Lower leg skin (tissue), 4 donors: Measurements from ENCODE around the gene ZMYM4. TPM values are rescaled to one million over a fixed set of nuclear protein-coding genes. Genes with fewer than 3 reads are reported as not detected.

Experiments used
- DNase-seq, 2 donors: peaks; one replicate each; pipeline ENCODE4 v3.0.0-alpha.2; 2019; ENCODE audit warnings: low spot score in 2 of 2
- H3K4me3 ChIP-seq: fragments of 200-600 bp; sonication (generic); 2 replicates; pipeline ENCODE4 v1.5.1; 2017; ENCODE audit warnings: mild to moderate bottlenecking, low read depth; ENCODE audit not compliant: poor library complexity, severe bottlenecking
- POLR2A ChIP-seq, 2 donors: fragments of 450-650 bp; IDR thresholded peaks; one replicate each; pipeline ENCODE4 v1.6.1; 2016 to 2017; ENCODE audit warnings: antibody characterized with exemption in 2 of 2, mild to moderate bottlenecking in 1 of 2, moderate library complexity in 1 of 2
- WGBS, 2 donors: methylation state at CpG; one replicate each; pipeline ENCODE4 v1.1.5; 2018; 5-methylcytosine and 5-hydroxymethylcytosine counted together
- intact Hi-C: fragments of 100-400 bp; cut with DNase I; formaldehyde crosslinking; loops from one replicate; pipeline ENCODE4 v1.15.0; 2023; ENCODE audit warnings: low total_unique reads
- total RNA-seq, 4 donors: library from RNA; depleted of rRNA; stranded (reverse); fragments of >200 nt; gene quantifications; one replicate each; pipeline ENCODE4 v1.1.0, GENCODE V29; 2016
- TF ChIP-seq, protein P1 (sequence below), 3 donors: fragments of 450-650 bp; IDR thresholded peaks; one replicate each; pipeline ENCODE4 v1.5.1; 2016; ENCODE audit warnings: antibody characterized with exemption in 3 of 3, mild to moderate bottlenecking in 3 of 3, moderate library complexity in 2 of 3

The ZMYM4 gene
- 10 to 100 TPM; 12.7 to 20.0 (median 19.3) TPM for total RNA-seq

DNA sequence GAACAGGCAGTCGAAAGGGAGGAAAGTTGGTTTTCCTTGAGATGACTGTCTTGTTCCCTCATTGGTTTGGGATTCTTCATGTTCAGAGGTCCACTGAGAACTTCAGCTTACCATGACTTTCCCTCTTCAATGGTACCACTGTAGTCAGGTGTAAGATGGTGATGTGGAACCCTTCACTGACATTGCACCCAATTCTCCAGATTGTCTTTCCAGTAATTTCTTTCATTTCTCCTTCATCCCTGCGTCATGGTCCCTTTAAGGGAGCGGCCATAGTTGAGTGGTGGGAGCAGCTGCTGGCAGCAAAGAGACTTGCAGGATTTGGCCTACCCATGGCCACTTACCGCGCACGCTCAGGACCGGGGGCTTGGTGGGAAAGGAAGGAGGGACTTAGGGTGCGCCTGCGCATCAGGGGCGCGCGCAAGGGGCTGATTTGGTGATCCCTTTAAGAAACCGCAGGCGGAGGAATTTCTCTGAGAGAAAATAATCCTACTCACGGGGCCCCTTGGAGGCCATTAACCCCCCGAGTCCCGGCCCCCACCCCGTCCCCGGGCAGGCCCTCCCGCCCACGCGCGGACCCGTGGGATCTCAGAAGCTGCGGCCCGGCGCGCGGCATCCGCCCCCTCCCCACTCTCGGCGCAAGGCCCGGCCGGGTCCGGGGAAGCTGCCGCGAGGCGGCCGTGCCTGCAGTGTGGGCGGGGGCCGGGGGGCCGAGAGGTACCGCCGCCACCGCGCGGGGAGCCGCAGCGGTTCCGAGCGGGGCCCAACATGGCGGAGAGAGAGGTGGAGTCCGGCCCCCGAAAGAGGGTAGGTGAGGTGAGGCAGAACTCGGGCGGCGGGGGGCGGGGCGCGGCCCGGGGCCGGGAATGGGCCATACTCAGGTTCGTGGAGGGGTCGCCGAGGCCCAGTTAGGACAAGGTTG lies at the start of gene ZMYM4:
Gene ZMYM4, plus strand, starts transcription at position 428 of the 919 bp plus-strand sequence. Its CDS starts 338 bp downstream, at position 766.
- peak within 1 kb of the TSS; percentile 97 for H3K4me3 ChIP-seq
- 3 to 4% methylated on average over 28 to 29 of the region's 65 CpGs for WGBS, 2 donors
- TF ChIP-seq, protein P1, sequence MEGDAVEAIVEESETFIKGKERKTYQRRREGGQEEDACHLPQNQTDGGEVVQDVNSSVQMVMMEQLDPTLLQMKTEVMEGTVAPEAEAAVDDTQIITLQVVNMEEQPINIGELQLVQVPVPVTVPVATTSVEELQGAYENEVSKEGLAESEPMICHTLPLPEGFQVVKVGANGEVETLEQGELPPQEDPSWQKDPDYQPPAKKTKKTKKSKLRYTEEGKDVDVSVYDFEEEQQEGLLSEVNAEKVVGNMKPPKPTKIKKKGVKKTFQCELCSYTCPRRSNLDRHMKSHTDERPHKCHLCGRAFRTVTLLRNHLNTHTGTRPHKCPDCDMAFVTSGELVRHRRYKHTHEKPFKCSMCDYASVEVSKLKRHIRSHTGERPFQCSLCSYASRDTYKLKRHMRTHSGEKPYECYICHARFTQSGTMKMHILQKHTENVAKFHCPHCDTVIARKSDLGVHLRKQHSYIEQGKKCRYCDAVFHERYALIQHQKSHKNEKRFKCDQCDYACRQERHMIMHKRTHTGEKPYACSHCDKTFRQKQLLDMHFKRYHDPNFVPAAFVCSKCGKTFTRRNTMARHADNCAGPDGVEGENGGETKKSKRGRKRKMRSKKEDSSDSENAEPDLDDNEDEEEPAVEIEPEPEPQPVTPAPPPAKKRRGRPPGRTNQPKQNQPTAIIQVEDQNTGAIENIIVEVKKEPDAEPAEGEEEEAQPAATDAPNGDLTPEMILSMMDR (IDR thresholded peaks at IDR 0.05), result no peak
- TF ChIP-seq POLR2A (IDR thresholded peaks at IDR 0.05), result no peak
- intact Hi-C loops, result no loop called here
- peak; percentile 87 to 97 for DNase-seq

DNA sequence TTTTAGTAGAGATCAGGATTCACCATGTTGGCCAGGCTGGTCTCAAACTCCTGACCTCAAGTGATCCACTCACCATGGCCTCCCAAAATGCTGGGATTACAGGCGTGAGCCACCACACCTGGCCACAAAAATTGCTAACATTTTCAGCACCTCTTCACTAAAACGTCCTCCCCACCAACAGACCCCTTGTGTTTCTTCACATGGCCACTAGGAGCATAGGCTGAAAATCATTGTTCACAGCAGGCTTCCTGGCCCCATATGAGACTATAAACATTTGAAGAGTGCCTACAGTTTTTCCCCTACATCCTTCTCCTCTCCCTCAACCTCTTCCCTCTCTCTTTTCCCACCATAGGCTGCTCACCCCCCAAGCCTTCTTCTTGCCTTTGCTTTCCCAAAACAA lies 47.5 kb upstream of the ZMYM4 start:
- WGBS, 2 donors, result 54 to 70% methylated on average over 2 of the region's 2 CpGs
- no peak overlapping the region for H3K4me3 ChIP-seq
- DNase-seq, result no peak
- no peak for TF ChIP-seq POLR2A (IDR thresholded peaks at IDR 0.05)
- TF ChIP-seq, protein P1 (IDR thresholded peaks at IDR 0.05), result no peak
- intact Hi-C loops, result no loop called here

DNA sequence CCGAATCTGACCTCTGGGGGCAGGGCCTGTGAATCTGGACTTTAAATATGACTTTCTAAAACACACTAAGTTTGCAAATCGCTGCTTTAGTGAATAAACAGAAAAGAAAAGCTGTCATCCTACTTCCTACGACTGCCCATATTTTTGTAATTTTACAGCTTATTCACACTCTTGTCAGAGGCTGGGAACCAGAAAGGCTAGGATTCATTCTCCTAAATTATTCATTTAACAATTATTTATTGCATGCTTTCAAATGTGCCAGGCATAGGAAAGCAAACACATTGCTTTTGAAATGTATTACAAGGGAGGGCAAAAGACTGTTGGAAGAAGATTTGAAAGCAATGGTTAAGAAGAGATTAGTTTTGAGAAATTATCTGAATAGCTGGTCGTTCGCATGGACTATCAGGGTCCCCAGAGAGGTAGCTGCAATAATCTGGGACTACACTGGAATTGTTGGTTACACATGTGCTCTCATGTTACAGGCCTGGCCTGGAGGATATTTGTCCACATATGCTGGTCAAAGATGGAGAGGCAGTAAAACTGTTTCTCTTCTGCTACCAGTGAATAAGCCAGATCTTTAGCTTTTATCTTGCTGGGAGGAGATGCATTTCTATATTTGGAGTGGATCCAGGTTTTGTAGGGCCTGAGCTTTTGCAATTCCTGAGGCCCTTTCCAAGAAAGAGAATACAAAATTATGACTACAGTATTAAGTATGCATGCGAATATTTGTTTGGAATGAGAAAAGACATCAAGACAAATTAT lies 46.0 kb upstream of the ZMYM4 start:
- intact Hi-C loops, result no loop called here
- TF ChIP-seq, protein P1 (IDR thresholded peaks at IDR 0.05), result no peak
- 55% methylated on average over 6 of the region's 6 CpGs for WGBS, 2 donors
- DNase-seq, result no peak
- H3K4me3 ChIP-seq, result no peak overlapping the region

DNA sequence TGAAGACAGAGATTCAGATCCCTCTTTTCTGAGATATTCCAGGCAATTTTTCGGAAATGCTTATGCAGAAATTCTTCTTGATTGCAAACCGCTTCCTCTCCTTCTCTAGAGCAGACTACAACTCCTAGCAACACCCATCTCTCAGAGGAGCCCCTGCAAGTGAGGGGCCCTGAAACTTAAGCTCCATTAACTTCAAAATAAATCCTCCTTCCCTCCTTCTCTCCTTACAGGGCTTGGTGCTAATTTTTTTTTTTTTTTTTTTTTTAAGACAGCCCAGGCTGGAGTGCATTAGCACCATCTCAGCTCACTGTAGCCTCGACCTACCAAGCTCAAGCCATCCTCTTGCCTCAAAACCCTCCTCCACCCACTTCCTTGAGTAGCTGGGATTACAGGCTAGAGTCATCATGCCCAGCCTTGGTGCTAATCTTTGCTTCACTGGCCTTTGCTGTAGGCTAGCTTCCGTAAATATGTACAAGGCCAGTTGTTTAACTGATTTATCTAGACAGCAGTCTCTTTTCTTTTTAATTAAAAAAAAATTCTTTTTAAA lies 45.4 kb upstream of the ZMYM4 start:
- no peak for DNase-seq
- 73 to 77% methylated on average over 4 of the region's 4 CpGs for WGBS, 2 donors
- TF ChIP-seq, protein P1 (IDR thresholded peaks at IDR 0.05), result no peak
- no peak for TF ChIP-seq POLR2A (IDR thresholded peaks at IDR 0.05)
- intact Hi-C loops, result no loop called here
- no peak overlapping the region for H3K4me3 ChIP-seq

DNA sequence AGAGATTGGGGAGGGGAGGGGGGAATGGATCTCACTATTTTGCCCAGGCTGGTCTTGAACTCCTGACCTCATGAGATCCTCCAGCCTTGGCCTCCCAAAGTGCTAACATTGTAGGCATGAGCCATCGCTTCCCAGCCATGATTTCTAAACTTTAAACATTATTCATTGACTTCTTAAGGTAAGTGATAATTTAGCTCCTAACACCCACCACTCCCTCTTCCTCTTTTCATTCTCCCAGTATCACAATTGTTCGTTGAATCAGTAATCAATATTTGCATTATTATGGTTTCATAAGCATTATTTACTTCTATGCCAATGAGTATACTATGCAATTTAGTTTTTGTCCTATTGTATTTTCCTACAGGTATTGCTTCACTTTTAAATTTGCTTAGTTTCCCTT lies 42.0 kb upstream of the ZMYM4 start:
- intact Hi-C loops, result no loop called here
- 97% methylated on average over 2 of the region's 2 CpGs for WGBS, 2 donors
- TF ChIP-seq POLR2A (IDR thresholded peaks at IDR 0.05), result no peak
- TF ChIP-seq, protein P1 (IDR thresholded peaks at IDR 0.05), result no peak
- no peak for DNase-seq
- no peak overlapping the region for H3K4me3 ChIP-seq
